Mucosa of gallbladder (tissue), 1 donor: Measurements from ENCODE around the gene REL. TPM values are rescaled to one million over a fixed set of nuclear protein-coding genes. Genes with fewer than 3 reads are reported as not detected.
A peak's percentile ranks its signal among the peaks of the same experiment; 100 is the strongest.
"Not testable (repeated sequence)": the region's sequence is repeated elsewhere in the genome, so short reads cannot be mapped to it uniquely, and the experiment has no call there.

Source experiments
- DNase-seq: peaks from one replicate; pipeline ENCODE4 v3.0.0-alpha.2; 2020; ENCODE audit warnings: low spot score
- total RNA-seq: library from RNA; stranded (reverse); gene quantifications from one replicate; pipeline ENCODE4 v1.2.1, GENCODE V29; 2021
- donor health status: DM: no; HTN: no; CAD: no.

The REL gene
- 14.0 TPM for total RNA-seq

GRCh38 chr2:60881047-60881932 lies at the start of gene REL:
Gene REL (plus strand): TSS chr2:60881574. CDS start chr2:60881841, 267 bp downstream.
- DNase-seq = peak; percentile 93

DNA sequence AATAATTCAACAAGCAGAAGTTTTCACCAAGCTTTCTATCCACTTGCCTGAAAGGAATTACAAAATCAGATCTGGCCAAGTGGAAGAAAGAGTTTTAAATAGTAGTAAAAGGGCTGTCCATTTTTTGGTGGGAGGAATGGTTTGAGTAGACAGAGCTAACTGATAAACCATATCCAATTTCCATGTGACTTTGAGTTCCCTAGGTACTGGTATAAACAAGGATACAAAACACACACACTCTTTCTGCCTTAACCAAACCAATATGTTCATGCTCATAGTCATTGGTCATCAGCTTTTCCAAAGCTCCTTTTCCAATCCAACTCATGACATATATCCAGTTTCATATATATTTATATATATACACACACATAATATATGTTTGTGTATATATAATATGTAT lies 49.5 kb upstream of the REL start:
- DNase-seq = no peak

- DNase-seq = no peak
Measured at GRCh38 chr2:60832621-60833020, 48.8 kb upstream of the REL start.

DNA sequence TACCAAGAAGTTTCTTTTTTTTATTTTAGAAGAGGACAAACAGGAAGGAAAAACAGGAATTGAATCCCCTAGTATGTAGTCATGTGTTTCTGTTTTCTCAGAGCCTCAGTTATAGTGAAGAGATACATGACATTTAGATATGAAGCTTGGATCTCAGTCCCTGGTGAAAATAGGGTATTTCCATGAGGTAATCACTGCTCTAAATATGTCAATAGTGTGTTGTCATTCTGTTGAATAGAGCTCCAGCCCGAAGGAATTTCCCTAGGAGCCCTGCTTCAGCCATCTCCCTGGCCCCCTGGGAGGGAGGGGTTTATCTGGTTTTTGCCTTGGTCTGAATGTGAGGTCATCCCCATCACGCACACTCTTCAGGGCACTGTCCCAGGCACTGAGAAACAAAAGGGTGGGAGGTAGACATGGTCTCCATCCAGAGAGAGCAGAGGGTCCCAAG lies 47.1 kb upstream of the REL start:
- DNase-seq = no peak

GRCh38 chr2:60836491-60836890 lies 44.9 kb upstream of the REL start:
- DNase-seq = no peak

GRCh38 chr2:60837123-60837522 lies 44.3 kb upstream of the REL start:
- no peak for DNase-seq

DNA sequence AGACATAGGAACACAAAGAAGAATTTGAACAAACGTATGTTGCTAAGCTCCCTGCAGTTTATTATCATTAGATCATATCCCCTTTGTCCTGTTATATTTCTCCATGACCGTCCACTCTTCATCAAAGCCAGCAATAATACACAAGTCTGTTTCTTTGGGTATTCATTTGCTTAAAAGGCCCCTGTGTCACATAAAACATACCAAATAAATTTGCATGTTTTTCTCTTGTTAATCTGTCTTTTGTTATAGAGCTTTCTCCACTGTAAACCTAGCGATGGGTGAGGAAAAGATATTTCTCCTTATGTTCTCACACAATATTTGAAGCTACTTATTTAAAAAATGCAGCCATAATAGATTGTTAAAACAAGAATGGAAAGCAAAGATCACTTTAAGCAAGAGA lies 42.9 kb upstream of the REL start:
- DNase-seq = no peak

GRCh38 chr2:60839126-60839813 lies 42.1 kb upstream of the REL start:
- DNase-seq = no peak

- DNase-seq = no peak
Measured at GRCh38 chr2:60840880-60841279, 40.5 kb upstream of the REL start.

DNA sequence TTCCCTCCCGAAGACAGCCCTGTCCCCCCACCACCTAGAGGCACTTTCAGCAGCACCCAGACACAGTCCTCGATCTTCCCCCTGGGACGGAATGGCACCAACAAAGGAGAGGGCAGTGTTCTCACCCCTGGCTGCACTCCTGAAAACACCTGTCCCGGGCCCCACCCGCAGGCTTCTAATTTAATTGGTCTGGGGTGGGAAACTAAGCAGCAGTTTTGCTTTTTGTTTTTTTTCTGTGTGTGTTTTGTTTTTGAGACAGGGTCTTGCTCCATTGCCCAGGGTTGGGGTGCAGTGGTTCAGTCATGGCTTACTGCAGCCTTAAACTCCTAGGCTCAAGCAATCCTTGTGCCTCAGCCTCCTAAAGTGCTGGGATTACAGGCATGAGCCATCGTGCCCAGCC lies 38.4 kb upstream of the REL start:
- DNase-seq = no peak

- DNase-seq = no peak
Measured at GRCh38 chr2:60844105-60844504, 37.3 kb upstream of the REL start.

DNA sequence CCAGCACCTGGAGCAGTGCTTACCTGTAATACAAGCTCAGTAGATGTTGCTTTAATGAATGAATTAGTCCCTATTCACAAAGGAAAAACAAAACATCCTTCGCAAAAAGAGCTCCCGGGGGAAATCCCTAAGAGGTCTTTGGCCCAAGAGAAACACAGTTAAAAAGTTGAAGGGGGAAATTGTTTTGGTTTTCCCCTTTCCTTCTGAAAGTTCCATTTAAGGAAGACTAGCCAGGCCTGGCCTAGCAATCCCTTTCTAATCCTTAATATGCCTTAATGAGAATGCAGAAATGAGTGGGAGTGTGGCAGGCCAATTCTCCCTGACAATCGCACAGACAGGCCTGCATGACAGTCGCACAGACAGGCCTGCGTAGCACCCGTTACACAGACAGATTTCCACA lies 33.5 kb upstream of the REL start:
- no peak for DNase-seq

DNA sequence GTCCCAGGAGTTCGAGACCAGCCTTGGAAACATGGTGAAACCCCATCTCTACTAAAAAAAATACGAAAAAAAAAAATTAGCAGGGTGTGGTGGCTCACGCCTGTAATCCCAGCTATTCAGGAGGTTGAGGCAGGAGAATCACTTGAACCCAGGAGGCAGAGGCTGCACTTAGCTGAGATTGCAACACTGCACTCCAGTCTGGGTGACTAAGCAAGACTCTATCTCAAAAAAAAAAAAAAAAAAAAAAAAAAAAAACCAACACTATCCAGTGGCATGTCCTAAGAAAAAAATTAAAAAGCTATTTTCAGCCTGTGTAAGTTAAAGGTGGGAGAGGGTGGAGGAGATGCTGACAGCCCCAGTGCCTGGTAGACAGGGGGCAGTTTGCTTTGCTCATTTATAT lies 32.2 kb upstream of the REL start:
- DNase-seq = no peak

- peak; percentile 15 for DNase-seq
Measured at GRCh38 chr2:60852282-60852860, 29.0 kb upstream of the REL start.

DNA sequence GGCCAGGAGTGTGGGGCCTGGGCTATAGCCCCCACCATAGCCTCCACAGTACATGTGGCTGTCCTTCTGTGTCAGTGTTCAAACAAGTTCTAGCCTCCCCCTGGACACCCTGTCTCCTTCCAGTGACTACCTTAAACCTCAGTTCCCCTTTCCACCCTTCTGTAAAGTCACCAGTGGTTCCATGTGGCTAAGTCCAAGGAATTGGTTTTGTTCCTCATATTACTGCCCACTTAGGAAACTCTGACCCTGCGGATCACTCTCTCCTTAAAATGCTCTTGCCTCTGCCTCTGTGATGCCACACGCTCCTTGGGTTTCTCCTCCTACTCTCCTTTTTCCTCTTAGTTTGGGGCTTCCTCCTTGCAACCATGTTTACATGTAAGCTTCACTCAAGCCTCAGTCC lies 27.8 kb upstream of the REL start:
- DNase-seq = no peak

GRCh38 chr2:60855989-60856669 lies 25.2 kb upstream of the REL start:
- no peak for DNase-seq

GRCh38 chr2:60857056-60857455 lies 24.3 kb upstream of the REL start:
- DNase-seq = no peak

- DNase-seq = no peak
Measured at GRCh38 chr2:60858897-60859311, 22.5 kb upstream of the REL start.

- DNase-seq = no peak
Measured at GRCh38 chr2:60861736-60862135, 19.6 kb upstream of the REL start.

GRCh38 chr2:60862642-60863041 lies 18.7 kb upstream of the REL start:
- no peak for DNase-seq

GRCh38 chr2:60865361-60865760 lies 16.0 kb upstream of the REL start:
- DNase-seq = not testable (repeated sequence)

GRCh38 chr2:60867007-60867406 lies 14.4 kb upstream of the REL start:
- no peak for DNase-seq
